WTC11 (cell line): ENCODE results near the gene ARHGAP21.

Experiments
- ARID4B ChIP-seq: sonication (generic); formaldehyde crosslinking; IDR thresholded peaks from 2 replicates; pipeline ENCODE4 v1.8.0; 2023; ENCODE audit warnings: missing genetic modification reagents, mild to moderate bottlenecking, borderline replicate concordance
- ATF1 ChIP-seq: sonication (generic); formaldehyde crosslinking; IDR thresholded peaks from 2 replicates; pipeline ENCODE4 v1.8.1; 2023; ENCODE audit warnings: mild to moderate bottlenecking, moderate library complexity, missing genetic modification reagents
- ATF3 ChIP-seq: sonication (generic); formaldehyde crosslinking; conservative IDR thresholded peaks from 2 replicates; pipeline ENCODE4 v1.8.1; 2022; ENCODE audit warnings: mild to moderate bottlenecking, missing genetic modification reagents
- CTCF ChIP-seq: fragments of 200-600 bp; IDR thresholded peaks from 2 replicates; pipeline ENCODE4 v1.8.0; 2022; ENCODE audit warnings: antibody characterized with exemption
- ELF4 ChIP-seq: sonication (generic); formaldehyde crosslinking; IDR thresholded peaks from 2 replicates; pipeline ENCODE4 v1.8.1; 2022; ENCODE audit warnings: low read depth, mild to moderate bottlenecking, moderate library complexity, missing genetic modification reagents
- ESRRA ChIP-seq: sonication (generic); formaldehyde crosslinking; IDR thresholded peaks from 2 replicates; pipeline ENCODE4 v1.8.1; 2022; ENCODE audit warnings: mild to moderate bottlenecking, missing genetic modification reagents, borderline replicate concordance
- MAX ChIP-seq: sonication (generic); formaldehyde crosslinking; IDR thresholded peaks from 2 replicates; pipeline ENCODE4 v1.8.0; 2022; ENCODE audit warnings: mild to moderate bottlenecking, missing genetic modification reagents
- PREB ChIP-seq: sonication (generic); formaldehyde crosslinking; IDR thresholded peaks from 2 replicates; pipeline ENCODE4 v1.8.1; 2022; ENCODE audit warnings: mild to moderate bottlenecking, missing genetic modification reagents, moderate library complexity, borderline replicate concordance
- SOX15 ChIP-seq: fragments of 250-450 bp; sonication (Bioruptor Pico); IDR thresholded peaks from 2 replicates; pipeline ENCODE4 v1.9.0; 2021; ENCODE audit warnings: mild to moderate bottlenecking
- ZNF416 ChIP-seq: fragments of 250-450 bp; sonication (Bioruptor Pico); IDR thresholded peaks from 2 replicates; pipeline ENCODE4 v1.9.0; 2021; ENCODE audit warnings: mild to moderate bottlenecking, inconsistent platforms
- TF ChIP-seq, protein P1 (sequence below): sonication (generic); formaldehyde crosslinking; IDR thresholded peaks from 2 replicates; pipeline ENCODE4 v1.8.1; 2023; ENCODE audit warnings: mild to moderate bottlenecking, missing genetic modification reagents, moderate library complexity

DNA sequence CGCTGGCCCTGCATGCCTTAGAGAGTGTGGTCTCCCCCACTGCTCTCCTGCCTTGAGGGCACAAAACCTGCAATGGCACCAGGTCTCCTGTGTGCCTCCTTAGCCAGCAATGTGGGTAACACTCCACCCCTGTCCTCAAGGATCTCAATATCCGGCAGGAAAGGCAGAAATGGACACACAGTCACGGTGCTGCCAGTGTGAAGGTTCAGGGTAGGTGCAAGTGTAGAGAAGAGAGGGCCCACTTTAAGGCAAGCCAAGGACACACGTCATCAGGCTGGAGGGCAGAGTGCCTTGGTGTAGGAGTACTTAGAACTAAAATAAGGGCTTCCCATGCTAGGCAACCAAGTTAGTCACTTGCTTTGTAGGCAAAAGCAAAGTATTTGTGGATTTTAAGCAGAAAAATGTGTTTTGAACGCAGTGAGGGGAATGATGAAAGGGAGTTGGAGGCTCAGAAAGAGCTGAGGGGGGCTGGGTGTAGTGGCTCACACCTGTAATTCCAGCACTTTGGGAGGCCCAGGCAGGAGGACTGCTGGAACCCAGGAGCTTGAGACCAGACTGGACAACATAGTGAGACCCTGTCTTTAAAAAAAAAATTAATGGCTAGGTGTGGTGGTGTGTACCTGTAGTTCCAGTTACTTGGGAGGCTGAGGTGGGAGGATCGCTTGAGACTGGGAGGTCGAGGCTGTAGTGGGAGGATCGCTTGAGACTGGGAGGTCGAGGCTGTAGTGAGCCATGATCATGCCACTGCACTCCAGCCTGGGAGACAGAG lies 152.8 kb downstream of the ARHGAP21 start:
- TF ChIP-seq, protein P1, sequence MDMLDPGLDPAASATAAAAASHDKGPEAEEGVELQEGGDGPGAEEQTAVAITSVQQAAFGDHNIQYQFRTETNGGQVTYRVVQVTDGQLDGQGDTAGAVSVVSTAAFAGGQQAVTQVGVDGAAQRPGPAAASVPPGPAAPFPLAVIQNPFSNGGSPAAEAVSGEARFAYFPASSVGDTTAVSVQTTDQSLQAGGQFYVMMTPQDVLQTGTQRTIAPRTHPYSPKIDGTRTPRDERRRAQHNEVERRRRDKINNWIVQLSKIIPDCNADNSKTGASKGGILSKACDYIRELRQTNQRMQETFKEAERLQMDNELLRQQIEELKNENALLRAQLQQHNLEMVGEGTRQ (CRISPR knock-in tag): no peak
- TF ChIP-seq CTCF: no peak
- no peak for TF ChIP-seq ARID4B (CRISPR knock-in tag)
- no peak for TF ChIP-seq ATF3 (CRISPR knock-in tag)
- no peak for TF ChIP-seq ELF4 (CRISPR knock-in tag)
- TF ChIP-seq ZNF416: no peak
- no peak for TF ChIP-seq ATF1 (CRISPR knock-in tag)
- TF ChIP-seq ESRRA (CRISPR knock-in tag): no peak
- no peak for TF ChIP-seq MAX
- TF ChIP-seq SOX15 (CRISPR knock-in tag): no peak
- no peak for TF ChIP-seq PREB (CRISPR knock-in tag)
